Measurements from ENCODE around the gene EXOC4. TPM values are rescaled to one million over a fixed set of nuclear protein-coding genes. Genes with fewer than 3 reads are reported as not detected.

EXOC4 gene
- total and polyA plus RNA-seq, 2 of the 8 experiments (the other 6 are each of a cell fraction or from before 2014, with no cell fraction given), result 27.0 to 67.3 TPM

DNA sequence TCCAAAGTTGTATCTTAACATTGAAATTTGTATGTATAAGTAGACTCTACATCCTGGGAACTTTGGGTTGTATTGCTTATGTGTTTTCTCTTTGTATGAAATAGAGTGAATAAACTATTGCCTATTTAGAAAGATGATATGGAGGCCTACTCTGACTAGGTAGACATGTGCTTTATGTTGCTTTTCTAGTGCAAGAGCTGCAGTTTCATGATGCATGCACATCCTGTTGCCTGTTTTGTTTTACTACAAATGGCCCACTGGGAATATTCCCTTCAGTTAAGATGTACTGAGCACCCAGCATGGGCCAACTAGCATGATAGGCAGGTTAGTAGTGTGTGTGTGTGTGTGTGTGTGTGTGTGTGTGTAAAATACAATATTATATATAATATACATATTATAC lies 592.1 kb downstream of the EXOC4 start:
- Histone ChIP-seq H3K27ac (ENCODE audit: low read depth, low read length) (no peak overlapping the region), H3K23ac (ENCODE audit: insufficient read length) (no peak overlapping the region), H3K18ac (ENCODE audit: extremely low read depth, low read length) (no peak overlapping the region), H3K27me3 (replicated peaks in 1 of 4; ENCODE audit: control insufficient read depth in 3 of 4, extremely low read depth in 1 of 4, insufficient read depth in 3 of 4, low read length in 3 of 4) (no peaks in the 10 kb centered on the region), H3K9ac (replicated peaks in 1 of 4; ENCODE audit: extremely low read depth in 1 of 4, low read depth in 3 of 4, low read length in 3 of 4) (no peak overlapping the region), H3K36me3 (ENCODE audit: control insufficient read depth in 2 of 4, insufficient read depth in 4 of 4, low read length in 3 of 4) (no peaks in the 10 kb centered on the region), H3K4me2 (ENCODE audit: insufficient read depth in 1 of 2, low read depth in 2 of 2, low read length in 2 of 2) (no peak overlapping the region), H4K91ac (replicated peaks; ENCODE audit: insufficient read length, low read length) (no peak overlapping the region), H3K23me2 (ENCODE audit: low read depth, low read length) (no peaks in the 10 kb centered on the region), H3K56ac (replicated peaks; ENCODE audit: insufficient read length, low read depth, low read length) (no peak overlapping the region), H2AK5ac (ENCODE audit: low read depth, low read length) (no peak overlapping the region), H3K4me1 (replicated peaks in 1 of 4; ENCODE audit: control insufficient read depth in 3 of 4, insufficient read depth in 4 of 4, low read length in 3 of 4) (no peaks in the 10 kb centered on the region), H3K4ac (replicated peaks; ENCODE audit: insufficient read length, low read depth, low read length) (no peak overlapping the region), H4K8ac (ENCODE audit: extremely low read depth, insufficient read depth, low read length) (no peak overlapping the region), H3K4me3 (ENCODE audit: extremely low read depth in 1 of 4, insufficient read depth in 2 of 4, low read depth in 3 of 4, low read length in 4 of 4) (no peak overlapping the region), H2BK12ac (ENCODE audit: low read depth, low read length) (no peak overlapping the region), H2BK5ac (ENCODE audit: low read depth, low read length) (no peak overlapping the region), H3K79me1 (ENCODE audit: low read depth, low read length) (no peaks in the 10 kb centered on the region), H4K5ac (ENCODE audit: insufficient read length, low read depth, low read length) (no peak overlapping the region), H3K79me2 (ENCODE audit: control insufficient read depth in 1 of 2, insufficient read depth in 2 of 2, low read length in 2 of 2) (no peaks in the 10 kb centered on the region), H2BK120ac (replicated peaks; ENCODE audit: low read depth, low read length) (no peak overlapping the region), H2AFZ (ENCODE audit: low read length) (no peak overlapping the region), H3K14ac (ENCODE audit: insufficient read length) (no peak overlapping the region), H2BK15ac (ENCODE audit: low read length) (no peak overlapping the region), H2BK20ac (ENCODE audit: low read length) (no peak overlapping the region), H4K20me1 (replicated peaks in 1 of 2; ENCODE audit: control insufficient read depth in 1 of 2, insufficient read depth in 2 of 2, low read length in 2 of 2) (no peaks in the 10 kb centered on the region), H3K9me3 (ENCODE audit: insufficient read depth in 2 of 2, low read depth in 1 of 2, low read length in 1 of 2) (no peaks in the 10 kb centered on the region)
- no peak for FAIRE-seq
- CTCF ChIA-PET (ENCODE audit: partially characterized antibody), result interaction anchor here (3.8 kb wide), 1 partner anchor 9 kb away, joined by 22 read pairs; no protein-coding TSS in a partner anchor
- DNase-seq (ENCODE audit: low read depth in 1 of 2, low spot score in 2 of 2), result no peak
- POLR2A ChIA-PET (ENCODE audit: partially characterized antibody), result no interaction called here
- TF ChIP-seq NRF1 (IDR thresholded peaks at IDR 0.05; ENCODE audit: low read depth, low read length) (no peak), CBX8 (IDR thresholded peaks at IDR 0.05; ENCODE audit: borderline replicate concordance, low read depth, low read length) (no peak), RFX5 (IDR thresholded peaks at IDR 0.05; ENCODE audit: borderline replicate concordance, low read depth, low read length) (no peak)
- TF ChIP-seq, protein P1, sequence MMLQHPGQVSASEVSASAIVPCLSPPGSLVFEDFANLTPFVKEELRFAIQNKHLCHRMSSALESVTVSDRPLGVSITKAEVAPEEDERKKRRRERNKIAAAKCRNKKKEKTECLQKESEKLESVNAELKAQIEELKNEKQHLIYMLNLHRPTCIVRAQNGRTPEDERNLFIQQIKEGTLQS (IDR thresholded peaks at IDR 0.05; ENCODE audit: insufficient read depth, low read depth, low read length), result no peak
